Transverse colon (tissue), 4 donors: ENCODE measurements around the gene EPHB2. TPM values are rescaled to one million over a fixed set of nuclear protein-coding genes. Genes with fewer than 3 reads are reported as not detected.

ENCODE experiments used
- DNase-seq: peaks from one replicate; pipeline ENCODE4 v3.0.0-alpha.2; 2019
- H3K27ac ChIP-seq, 4 donors: fragments of 200-600 bp; sonication (generic); 2 replicates each; pipeline ENCODE4 v1.5.1; 2016 to 2018; ENCODE audit warnings: inconsistent platforms in 4 of 4
- H3K27me3 ChIP-seq: fragments of 200-600 bp; sonication (generic); 2 replicates; pipeline ENCODE4 v1.5.1; 2017; ENCODE audit warnings: inconsistent platforms
- H3K36me3 ChIP-seq, 4 donors: fragments of 200-600 bp; sonication (generic); 2 replicates each; pipeline ENCODE4 v1.5.1; 2017 to 2019; ENCODE audit warnings: inconsistent platforms in 4 of 4
- H3K4me1 ChIP-seq, 4 donors: fragments of 200-600 bp; sonication (generic); 2 replicates each; pipeline ENCODE4 v1.5.1; 2017 to 2020; ENCODE audit warnings: inconsistent platforms in 4 of 4
- H3K4me3 ChIP-seq, 4 donors: fragments of 200-600 bp; sonication (generic); 1 replicate in 1 of 4; 2 replicates in 3 of 4; pipeline versions ENCODE4 v1.5.1 to v1.6.1; 2017 to 2019; ENCODE audit warnings: inconsistent platforms in 4 of 4
- H3K9me3 ChIP-seq, 2 donors: fragments of 200-600 bp; sonication (generic); 2 replicates each; pipeline ENCODE4 v1.5.1; 2017 to 2019; ENCODE audit warnings: inconsistent platforms in 2 of 2
- CTCF ChIP-seq, 5 experiments: fragments of 200-600 bp in 3 of 5; fragments of 450-650 bp in 2 of 5; sonication (generic) in 3 of 5; IDR thresholded peaks; 1 replicate in 2 of 5; 2 replicates in 3 of 5; pipeline ENCODE4 v1.5.1; 2016 to 2017; ENCODE audit warnings: antibody characterized with exemption in 5 of 5, inconsistent platforms in 3 of 5, mild to moderate bottlenecking in 2 of 5, moderate library complexity in 1 of 5
- EP300 ChIP-seq: sonication (generic); formaldehyde crosslinking; IDR thresholded peaks from one replicate; pipeline ENCODE4 v1.6.1; 2017; ENCODE audit warnings: antibody characterized with exemption, low read depth
- POLR2A ChIP-seq: fragments of 450-650 bp; IDR thresholded peaks from one replicate; pipeline ENCODE4 v1.6.1; 2016; ENCODE audit warnings: antibody characterized with exemption, mild to moderate bottlenecking, moderate library complexity
- POLR2AphosphoS5 ChIP-seq, 3 donors: sonication (generic); formaldehyde crosslinking; IDR thresholded peaks; one replicate each; pipeline ENCODE4 v1.6.1; 2016; ENCODE audit warnings: antibody characterized with exemption in 3 of 3
- WGBS, 2 donors: methylation state at CpG; one replicate each; pipeline ENCODE4 v1.1.5; 2018; ENCODE audit warnings: low coverage in 1 of 2; 5-methylcytosine and 5-hydroxymethylcytosine counted together
- in situ Hi-C, 4 donors: fragments of 200-750 bp; cut with MboI; loops; one replicate each; pipeline versions ENCODE4 v1.15.0 to v1.15.1; 2017; ENCODE audit warnings: low sequenced_read_pairs in 3 of 4, low pct_ligation_motif_present in 1 of 4, low pct_unique_long_range_greater_than_20kb in 1 of 4
- intact Hi-C: fragments of 100-400 bp; cut with DNase I; formaldehyde crosslinking; loops from one replicate; pipeline ENCODE4 v1.15.1; 2023; ENCODE audit warnings: low total_unique reads
- total RNA-seq, 4 donors: library from RNA; depleted of rRNA; stranded (reverse); fragments of >200 nt; gene quantifications; one replicate each; pipeline ENCODE4 v1.1.0, GENCODE V29; 2016

The EPHB2 gene
- total RNA-seq, 4 donors from 2014 or later = 3.0 to 152 (median 27.9) TPM

- no peaks in the 10 kb centered on the region for H3K36me3 ChIP-seq
- no peaks in the 10 kb centered on the region for H3K4me1 ChIP-seq
- TF ChIP-seq EP300 (no peak), CTCF (IDR thresholded peaks at IDR 0.05) (no peak), POLR2AphosphoS5 (IDR thresholded peaks at IDR 0.05) (no peak), POLR2A (no peak)
- intact Hi-C loops (no loop called here), in situ Hi-C loops (loop anchor here in 2 of 4 donors (25.0 kb wide), 1 partner anchor 193 kb away; no protein-coding TSS in a partner anchor)
- WGBS, 2 donors = 78% methylated on average over 5 of the region's 5 CpGs; no CpG with 5 or more reads in 1 of the 2 donors
- H3K27ac ChIP-seq = no peak overlapping the region
- no peaks in the 10 kb centered on the region for H3K9me3 ChIP-seq
- no peak for DNase-seq
- H3K27me3 ChIP-seq = no peaks in the 10 kb centered on the region
- H3K4me3 ChIP-seq = no peak overlapping the region
Observed at GRCh38 chr1:22880174-22880601, 169.5 kb downstream of the EPHB2 start.

- in situ Hi-C loops = loop anchor here in 2 of 4 donors (25.0 kb wide), 1 partner anchor 196 kb away; no protein-coding TSS in a partner anchor
- Histone ChIP-seq H3K27me3 (no peaks in the 10 kb centered on the region), H3K4me1 (no peaks in the 10 kb centered on the region), H3K36me3 (no peaks in the 10 kb centered on the region), H3K27ac (no peak overlapping the region), H3K4me3 (no peak overlapping the region), H3K9me3 (no peaks in the 10 kb centered on the region)
- no peak for DNase-seq
- TF ChIP-seq POLR2A = no peak
- no peak for TF ChIP-seq CTCF (IDR thresholded peaks at IDR 0.05)
- TF ChIP-seq EP300 = no peak
- TF ChIP-seq POLR2AphosphoS5 (IDR thresholded peaks at IDR 0.05) = no peak
- WGBS, 2 donors = 94 to 100% methylated on average over 2 to 11 of the region's 11 CpGs
- intact Hi-C loops = no loop called here
Observed at GRCh38 chr1:22883406-22883805, 172.8 kb downstream of the EPHB2 start.

GRCh38 chr1:22884806-22885530, 174.3 kb downstream of the EPHB2 start:
- no peak overlapping the region for H3K27ac ChIP-seq
- WGBS, 2 donors = 75 to 83% methylated on average over 2 to 16 of the region's 16 CpGs
- intact Hi-C loops = no loop called here
- H3K36me3 ChIP-seq = no peaks in the 10 kb centered on the region
- H3K4me1 ChIP-seq = no peaks in the 10 kb centered on the region
- in situ Hi-C loops = loop anchor here in 2 of 4 donors (25.0 kb wide), 1 partner anchor 198 kb away; no protein-coding TSS in a partner anchor
- no peak overlapping the region for H3K4me3 ChIP-seq
- no peaks in the 10 kb centered on the region for H3K9me3 ChIP-seq
- no peaks in the 10 kb centered on the region for H3K27me3 ChIP-seq
- no peak for DNase-seq
- TF ChIP-seq CTCF (IDR thresholded peaks at IDR 0.05) = no peak
- TF ChIP-seq EP300 = no peak
- TF ChIP-seq POLR2A = no peak
- TF ChIP-seq POLR2AphosphoS5 (IDR thresholded peaks at IDR 0.05) = no peak

- Histone ChIP-seq H3K27ac (no peak overlapping the region), H3K4me3 (no peak overlapping the region), H3K9me3 (no peaks in the 10 kb centered on the region), H3K4me1 (no peaks in the 10 kb centered on the region), H3K27me3 (no peaks in the 10 kb centered on the region), H3K36me3 (no peaks in the 10 kb centered on the region)
- DNase-seq = no peak
- intact Hi-C loops (no loop called here), in situ Hi-C loops (loop anchor here in 2 of 4 donors (25.0 kb wide), 1 partner anchor 199 kb away; no protein-coding TSS in a partner anchor)
- TF ChIP-seq POLR2AphosphoS5 (IDR thresholded peaks at IDR 0.05) (no peak), POLR2A (no peak), EP300 (no peak), CTCF (IDR thresholded peaks at IDR 0.05) (no peak)
- WGBS, 2 donors = 83% methylated on average over 6 of the region's 6 CpGs; no CpG with 5 or more reads in 1 of the 2 donors
Observed at GRCh38 chr1:22886211-22886610, 175.6 kb downstream of the EPHB2 start.
